Panc1 (cell line): ENCODE data around the gene PFN3.
"Not testable (repeated sequence)": the region's sequence is repeated elsewhere in the genome, so short reads cannot be mapped to it uniquely, and the experiment has no call there.

Experiments
- CTCF ChIP-seq: fragments of 450-650 bp; IDR thresholded peaks from 2 replicates; pipeline ENCODE4 v1.5.1; 2017; ENCODE audit warnings: mild to moderate bottlenecking
- POLR2AphosphoS5 ChIP-seq: IDR thresholded peaks from 2 replicates; pipeline ENCODE4 v1.6.1; 2012; ENCODE audit warnings: mild to moderate bottlenecking, low read depth, low read length, moderate library complexity
- REST ChIP-seq, 2 experiments: IDR thresholded peaks; 2 replicates each; pipeline ENCODE4 v1.6.1; 2011 to 2012; ENCODE audit warnings: low read depth in 2 of 2, control low read depth in 1 of 2, low read length in 1 of 2, mild to moderate bottlenecking in 1 of 2, moderate library complexity in 1 of 2; ENCODE audit not compliant: insufficient read depth in 1 of 2
- SIN3A ChIP-seq: IDR thresholded peaks from 2 replicates; pipeline ENCODE4 v1.6.1; 2012; ENCODE audit warnings: low read depth, mild to moderate bottlenecking, low read length, moderate library complexity, borderline replicate concordance; ENCODE audit not compliant: insufficient read depth
- TCF7L2 ChIP-seq: IDR thresholded peaks from 2 replicates; pipeline ENCODE4 v1.6.1; 2011; ENCODE audit warnings: mild to moderate bottlenecking, low read depth, low read length, inconsistent platforms

- not testable (repeated sequence) for TF ChIP-seq CTCF; REST (IDR thresholded peaks at IDR 0.05; ENCODE audit: insufficient read depth in 1 of 2, low read depth in 2 of 2, low read length in 1 of 2); POLR2AphosphoS5; SIN3A; TCF7L2
Observed at GRCh38 chr5:177375516-177375915, 24.9 kb downstream of the PFN3 start.
